Common myeloid progenitor, CD34-positive (primary cell): ENCODE measurements around the gene DRAXIN.

Experiments
- CTCF ChIA-PET: fragments of 350-600 bp; sonication (Branson Sonifier 250); formaldehyde crosslinking; loops from one replicate; lab custom pipeline; 2021; ENCODE audit warnings: antibody characterized with exemption; lab: Charles Lee
- POLR2A ChIA-PET: fragments of 350-600 bp; sonication (Branson Sonifier 250); formaldehyde crosslinking; loops from one replicate; lab custom pipeline; 2021; ENCODE audit warnings: antibody characterized with exemption; lab: Charles Lee
- DNase-seq, 3 donors: peaks; one replicate each; pipeline versions ENCODE4 v3.0.0 to v3.0.0-alpha.2; 2013
- H3K27ac ChIP-seq, 2 experiments: 1 replicate in 1 of 2; 2 replicates in 1 of 2; pipeline ENCODE4 v1.7.0; 2013; ENCODE audit warnings: inconsistent platforms in 2 of 2, low read length in 2 of 2, mild to moderate bottlenecking in 2 of 2, low read depth in 1 of 2, moderate library complexity in 1 of 2; ENCODE audit not compliant: severe bottlenecking in 2 of 2, insufficient read depth in 1 of 2, poor library complexity in 1 of 2
- H3K27me3 ChIP-seq, 5 experiments: replicated peaks in 2 of 5; 1 replicate in 3 of 5; 2 replicates in 2 of 5; pipeline versions ENCODE4 v1.6.1 to v1.7.0; 2013; ENCODE audit warnings: low read length in 4 of 5, mild to moderate bottlenecking in 2 of 5, moderate library complexity in 2 of 5, inconsistent platforms in 1 of 5; ENCODE audit not compliant: insufficient read depth in 5 of 5, control insufficient read depth in 4 of 5
- H3K36me3 ChIP-seq, 4 experiments: 1 replicate in 2 of 4; 2 replicates in 2 of 4; pipeline versions ENCODE4 v1.6.1 to v1.7.0; 2013; ENCODE audit warnings: low read length in 3 of 4, control low read depth in 1 of 4, mild to moderate bottlenecking in 1 of 4; ENCODE audit not compliant: control insufficient read depth in 4 of 4, insufficient read depth in 4 of 4
- H3K4me1 ChIP-seq, 4 experiments: 1 replicate in 3 of 4; 2 replicates in 1 of 4; pipeline versions ENCODE4 v1.6.1 to v1.7.1; 2013; ENCODE audit warnings: low read length in 3 of 4, mild to moderate bottlenecking in 3 of 4, control low read depth in 1 of 4, inconsistent platforms in 1 of 4, moderate library complexity in 1 of 4; ENCODE audit not compliant: control insufficient read depth in 4 of 4, insufficient read depth in 4 of 4; ENCODE audit errors: control extremely low read depth in 1 of 4
- H3K4me3 ChIP-seq, 7 experiments: 1 replicate in 4 of 7; 2 replicates in 3 of 7; pipeline versions ENCODE4 v1.5.1 to v1.7.0; 2013; ENCODE audit warnings: mild to moderate bottlenecking in 7 of 7, low read length in 6 of 7, moderate library complexity in 6 of 7, inconsistent platforms in 2 of 7, low read depth in 2 of 7, control low read depth in 1 of 7; ENCODE audit not compliant: insufficient read depth in 4 of 7, control insufficient read depth in 1 of 7; ENCODE audit errors: extremely low read depth in 1 of 7
- H3K9me3 ChIP-seq, 5 experiments: 1 replicate in 4 of 5; 2 replicates in 1 of 5; pipeline versions ENCODE4 v1.6.1 to v1.7.1; 2013; ENCODE audit warnings: low read length in 4 of 5, mild to moderate bottlenecking in 2 of 5, inconsistent platforms in 1 of 5, low read depth in 1 of 5, moderate library complexity in 1 of 5; ENCODE audit not compliant: control insufficient read depth in 4 of 5, insufficient read depth in 2 of 5; ENCODE audit errors: control extremely low read depth in 1 of 5
- WGBS: methylation state at CpG from one replicate; pipeline ENCODE4 v1.1.5; 2013; ENCODE audit not compliant: insufficient coverage; 5-methylcytosine and 5-hydroxymethylcytosine counted together

Gene DRAXIN

GRCh38 chr1:11770011-11770410 lies 78.5 kb downstream of the DRAXIN start:
- no peak overlapping the region for H3K4me3 ChIP-seq
- no peaks in the 10 kb centered on the region for H3K9me3 ChIP-seq
- H3K36me3 ChIP-seq, result no peaks in the 10 kb centered on the region
- H3K27me3 ChIP-seq, result no peaks in the 10 kb centered on the region
- ChIA-PET POLR2A (no interaction called here), CTCF (interaction anchor here (0.8 to 0.9 kb wide), 2 partner anchors 15 to 51 kb away, joined by 3 to 4 read pairs; no protein-coding TSS in a partner anchor)
- no peak overlapping the region for H3K27ac ChIP-seq
- H3K4me1 ChIP-seq, result peaks cover 0 to 4% (median 0%) of the 10 kb centered on the region in 4 experiments
- DNase-seq, result no peak

GRCh38 chr1:11771481-11772043 lies 80.1 kb downstream of the DRAXIN start:
- no peaks in the 10 kb centered on the region for H3K9me3 ChIP-seq
- CTCF ChIA-PET, result interaction anchor here (1.0 kb wide), 1 partner anchor 8 kb away, joined by 3 read pairs; no protein-coding TSS in a partner anchor
- no peak overlapping the region for H3K4me3 ChIP-seq
- no peaks in the 10 kb centered on the region for H3K27me3 ChIP-seq
- no peak for DNase-seq
- peaks cover 0 to 4% (median 0%) of the 10 kb centered on the region in 4 experiments for H3K4me1 ChIP-seq
- WGBS, result 83% methylated on average over 11 of the region's 11 CpGs
- no peak overlapping the region for H3K27ac ChIP-seq
- POLR2A ChIA-PET, result interaction anchor here (0.6 kb wide), 1 partner anchor 456 kb away, joined by 3 read pairs; no protein-coding TSS in a partner anchor
- no peaks in the 10 kb centered on the region for H3K36me3 ChIP-seq

GRCh38 chr1:11772458-11772857 lies 80.9 kb downstream of the DRAXIN start:
- no peaks in the 10 kb centered on the region for H3K36me3 ChIP-seq
- 80% methylated on average over 4 of the region's 5 CpGs for WGBS
- H3K27me3 ChIP-seq, result no peaks in the 10 kb centered on the region
- H3K4me1 ChIP-seq, result peaks cover 0 to 4% (median 0%) of the 10 kb centered on the region in 4 experiments
- H3K9me3 ChIP-seq, result no peaks in the 10 kb centered on the region
- no peak overlapping the region for H3K4me3 ChIP-seq
- ChIA-PET CTCF (interaction anchor here (1.0 kb wide), 1 partner anchor 13 kb away, joined by 3 read pairs; no protein-coding TSS in a partner anchor), POLR2A (no interaction called here)
- H3K27ac ChIP-seq, result no peak overlapping the region
- no peak for DNase-seq

GRCh38 chr1:11774753-11775152 lies 83.2 kb downstream of the DRAXIN start:
- Histone ChIP-seq H3K36me3 (no peaks in the 10 kb centered on the region), H3K27ac (no peak overlapping the region), H3K4me3 (no peak overlapping the region), H3K4me1 (peaks cover 0 to 4% (median 0%) of the 10 kb centered on the region in 4 experiments), H3K27me3 (no peaks in the 10 kb centered on the region), H3K9me3 (no peaks in the 10 kb centered on the region)
- no peak for DNase-seq
- ChIA-PET CTCF (no interaction called here), POLR2A (no interaction called here)
- WGBS, result 87% methylated on average over 6 of the region's 9 CpGs
